ENCODE measurements around the gene SCAMP1.
"Not testable (repeated sequence)": the region's sequence is repeated elsewhere in the genome, so short reads cannot be mapped to it uniquely, and the experiment has no call there.

Gene SCAMP1

GRCh38 chr5:78362220-78362619, 1.8 kb downstream of the SCAMP1 start:
- DNase-seq, result no peak

- no peak for DNase-seq
Observed at GRCh38 chr5:78364005-78364404, 3.6 kb downstream of the SCAMP1 start.

DNA sequence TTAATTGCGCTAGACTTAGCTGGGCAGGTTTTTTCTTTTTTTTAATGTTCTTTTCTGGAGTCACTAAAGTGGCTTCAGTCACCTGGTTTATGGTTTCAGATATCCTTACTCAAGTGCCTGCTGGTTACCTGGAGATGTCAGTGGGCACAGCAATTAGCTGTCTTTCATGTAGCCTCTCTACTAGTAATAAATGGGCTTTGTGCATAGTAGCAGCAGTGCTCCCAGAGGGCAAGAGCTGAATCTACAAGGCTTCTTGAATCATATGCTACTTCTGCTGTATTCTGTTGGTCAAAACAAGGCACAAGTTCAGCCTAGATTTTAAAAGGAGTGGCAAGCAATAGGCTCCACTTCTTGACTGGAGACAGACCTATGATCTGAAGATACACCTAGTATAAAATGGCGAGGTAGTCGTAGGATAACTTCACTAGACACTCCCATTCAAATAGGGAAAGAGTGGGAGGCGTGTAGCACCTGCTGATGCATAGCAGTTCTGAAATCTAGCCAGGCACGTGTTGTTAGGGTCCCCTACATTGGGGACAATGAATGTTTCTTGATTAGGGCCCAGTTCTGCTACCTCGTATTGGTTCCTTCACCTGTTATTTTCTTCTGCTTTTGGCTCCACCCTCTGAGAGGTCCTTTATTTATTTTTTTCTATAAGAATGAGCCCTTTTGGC, 7.0 kb downstream of the SCAMP1 start:
- no peak for DNase-seq

GRCh38 chr5:78369680-78370079, 9.3 kb downstream of the SCAMP1 start:
- DNase-seq, result no peak

DNA sequence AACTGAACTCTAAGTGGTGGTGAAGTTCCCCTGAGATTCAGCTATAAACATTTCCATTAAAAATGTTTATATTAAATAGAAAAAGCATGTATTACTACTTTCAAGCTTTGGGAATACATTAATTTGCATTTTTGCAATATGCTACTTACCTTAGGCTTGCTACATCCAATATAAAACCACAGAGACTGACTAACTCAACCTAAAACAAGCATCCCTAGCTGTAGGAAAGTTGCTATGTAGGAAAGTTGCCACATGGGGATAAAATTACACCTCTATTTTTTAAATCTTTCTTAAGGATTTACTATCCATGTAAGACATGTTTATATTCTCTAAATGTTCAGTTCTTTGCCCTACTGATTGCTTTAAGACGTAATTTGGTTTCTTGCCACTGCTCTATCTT, 12.8 kb downstream of the SCAMP1 start:
- no peak for DNase-seq

DNA sequence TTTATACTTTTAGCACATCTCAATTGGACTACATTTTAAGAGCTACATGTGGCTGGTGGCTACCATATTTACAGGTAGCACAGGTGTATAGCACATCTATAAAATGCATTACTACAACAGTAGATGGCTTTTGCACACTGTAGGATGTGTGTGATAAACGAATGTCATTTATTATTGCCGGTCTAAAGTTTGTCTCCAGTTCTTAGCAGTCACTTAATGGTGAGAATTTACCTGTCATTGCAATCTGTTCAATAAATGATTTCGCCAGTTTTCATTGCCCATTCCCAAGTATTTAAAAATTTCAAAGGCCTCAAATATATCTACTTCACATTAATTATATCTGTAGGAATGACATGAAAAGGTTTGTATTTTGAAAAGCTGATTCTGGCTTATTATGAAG, 15.9 kb downstream of the SCAMP1 start:
- no peak for DNase-seq

DNA sequence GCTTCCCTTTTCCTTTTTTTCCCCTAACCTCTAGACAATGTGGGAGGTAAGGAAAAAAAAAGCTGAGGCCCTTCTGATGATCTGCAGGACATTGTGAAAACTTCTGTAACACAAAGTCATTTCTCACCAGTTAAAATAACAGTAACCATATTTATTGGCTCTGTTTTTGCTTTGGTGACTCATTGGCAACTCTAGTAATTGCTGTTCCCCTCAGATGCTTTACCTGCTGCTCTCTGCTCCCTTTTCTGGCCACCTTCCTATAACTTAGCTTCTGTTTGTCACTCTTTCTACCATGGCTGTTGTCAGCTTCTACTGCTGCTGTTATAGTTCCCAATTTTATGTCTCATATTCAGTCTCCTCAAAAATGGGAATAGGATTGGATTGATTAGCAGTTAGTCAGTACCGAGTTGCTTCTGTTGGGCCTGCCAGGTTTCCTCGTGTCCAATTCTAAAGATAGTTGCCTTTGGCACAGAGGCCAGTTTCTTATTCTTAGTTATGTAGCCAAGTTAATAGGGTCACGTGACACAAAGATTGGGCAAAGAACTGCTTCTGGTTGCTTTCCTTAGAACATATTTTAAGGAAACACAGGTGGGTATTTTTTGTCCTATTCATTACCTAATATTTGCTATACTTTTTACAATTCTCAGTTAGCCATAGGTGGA, 16.8 kb downstream of the SCAMP1 start:
- DNase-seq, result no peak

DNA sequence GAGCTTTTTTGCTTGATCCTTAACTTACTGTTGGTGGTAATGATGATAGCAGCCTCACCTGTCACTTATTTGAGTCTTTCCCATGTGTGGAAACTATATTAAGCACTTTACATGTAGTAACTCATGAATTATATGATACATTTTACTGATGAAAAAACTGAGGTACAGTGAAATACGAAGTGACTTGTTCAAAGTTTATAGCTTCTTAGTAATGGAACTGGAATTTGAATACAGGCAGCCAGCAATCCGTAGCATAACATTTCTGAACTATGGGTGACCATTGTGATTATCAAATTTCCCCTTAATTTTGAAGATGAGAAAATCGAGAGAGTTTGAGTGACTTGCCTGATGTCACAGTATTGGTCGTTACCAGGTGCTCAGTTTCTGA, 17.3 kb downstream of the SCAMP1 start:
- DNase-seq, result no peak

- DNase-seq, result no peak
Observed at GRCh38 chr5:78387468-78388153, 27.2 kb downstream of the SCAMP1 start.

- not testable (repeated sequence) for DNase-seq
Observed at GRCh38 chr5:78391357-78391756, 30.9 kb downstream of the SCAMP1 start.

DNA sequence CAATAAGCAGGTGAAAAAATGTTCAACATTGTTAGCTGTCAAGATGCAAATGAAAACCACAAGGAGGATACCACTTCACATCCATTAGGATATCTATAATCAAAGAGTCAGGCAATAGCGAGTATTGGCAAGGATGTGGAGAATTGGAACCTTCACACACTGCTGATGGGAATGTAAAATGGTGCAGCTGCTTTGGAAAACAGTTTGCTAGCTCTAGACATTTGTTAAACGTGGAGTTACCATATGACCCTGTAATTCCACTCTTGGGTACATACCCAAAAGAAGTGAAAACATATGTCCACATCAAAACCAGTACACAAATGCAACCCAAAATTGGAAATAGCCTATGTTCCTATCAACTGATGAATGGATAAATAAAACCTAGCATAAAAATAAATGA, 37.4 kb downstream of the SCAMP1 start:
- no peak for DNase-seq

DNA sequence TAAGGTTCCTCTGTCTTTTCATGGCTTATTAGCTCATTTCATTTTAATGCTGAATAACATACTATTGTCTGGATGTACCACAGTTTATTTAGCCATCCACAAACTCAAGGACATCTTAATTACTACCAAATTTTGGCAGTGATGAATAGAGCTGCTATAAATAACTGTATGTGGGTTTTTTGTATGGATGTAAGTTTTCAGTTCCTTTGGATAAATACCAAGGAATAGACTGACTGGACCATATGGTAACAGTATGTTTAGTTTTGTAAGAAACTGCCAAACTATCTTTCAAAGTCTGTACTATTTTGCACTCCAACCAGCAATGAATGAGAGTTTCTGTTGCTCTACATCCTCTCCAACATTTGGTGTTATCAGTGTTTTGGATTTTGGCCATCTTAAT, 38.7 kb downstream of the SCAMP1 start:
- no peak for DNase-seq

DNA sequence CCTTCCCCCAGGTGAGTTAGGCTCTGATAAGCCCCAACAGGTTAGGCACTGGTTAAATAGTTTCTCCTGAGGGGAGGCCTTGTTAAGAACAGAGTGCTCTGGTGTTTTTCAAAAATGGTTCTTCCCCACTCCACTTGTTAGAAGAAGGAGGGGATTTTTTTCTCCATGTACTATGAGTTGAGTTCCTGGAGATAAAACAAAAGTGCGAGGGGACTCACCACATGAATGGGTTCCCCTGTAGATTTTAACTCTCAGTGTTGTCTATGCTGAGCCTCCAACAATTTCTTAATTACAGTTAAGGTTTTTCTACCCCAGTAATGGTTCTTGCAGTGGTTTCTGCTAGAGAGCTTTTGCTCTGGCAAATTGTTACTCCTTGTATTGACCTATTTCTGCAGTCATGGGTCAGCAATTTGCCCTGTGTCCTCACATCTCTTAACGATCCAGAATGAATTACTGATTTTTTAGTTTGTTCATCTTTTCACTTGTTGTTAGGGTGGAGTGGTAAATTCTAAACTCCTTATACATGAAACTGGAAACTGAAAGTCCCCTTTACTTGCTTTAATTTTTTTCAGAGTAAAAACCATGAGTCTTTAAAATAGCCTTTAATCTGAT, 44.4 kb downstream of the SCAMP1 start:
- no peak for DNase-seq

DNA sequence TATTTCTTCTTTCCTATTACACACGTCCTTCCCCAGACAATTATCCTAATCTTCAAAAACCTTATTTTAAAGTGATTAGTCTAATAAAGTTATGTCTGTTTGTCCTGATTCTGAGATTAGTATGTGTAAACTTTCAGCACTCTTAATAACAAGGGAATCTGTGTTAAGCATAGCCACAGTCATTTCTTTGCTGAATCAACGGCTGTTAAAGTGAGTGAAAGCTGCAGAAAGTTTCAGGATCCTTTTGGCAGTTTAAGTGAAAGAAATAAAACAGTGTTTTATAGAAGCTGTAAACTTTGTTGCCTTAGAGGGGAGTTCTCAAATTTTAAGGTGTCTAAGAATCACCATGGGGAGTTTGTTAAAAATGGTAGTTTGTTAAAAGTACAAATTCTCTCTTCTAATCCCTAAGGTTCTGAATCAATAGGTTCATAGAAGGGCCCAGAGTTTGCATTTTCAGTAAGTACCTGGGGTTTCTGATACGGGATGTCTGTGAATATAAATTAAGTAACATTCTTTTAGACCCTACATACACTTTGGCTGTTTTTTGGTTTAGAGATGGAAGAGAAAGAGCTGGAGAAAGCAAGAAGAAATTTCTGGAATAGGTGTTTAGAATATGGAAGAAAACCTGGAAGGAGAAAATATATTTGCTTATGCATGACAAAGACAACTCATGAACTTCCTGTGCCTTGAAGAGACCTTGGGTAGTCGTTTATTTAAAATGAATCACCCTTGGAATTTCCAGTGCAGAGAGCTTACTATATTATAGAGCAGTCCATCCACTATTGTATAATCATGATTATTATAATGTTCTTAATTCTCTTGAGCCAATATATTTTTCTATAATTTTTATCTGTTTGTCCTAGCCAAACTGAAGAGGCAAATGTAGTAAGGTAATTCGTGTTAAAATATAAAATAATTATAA, 45.7 kb downstream of the SCAMP1 start:
- peak; percentile 2 for DNase-seq

DNA sequence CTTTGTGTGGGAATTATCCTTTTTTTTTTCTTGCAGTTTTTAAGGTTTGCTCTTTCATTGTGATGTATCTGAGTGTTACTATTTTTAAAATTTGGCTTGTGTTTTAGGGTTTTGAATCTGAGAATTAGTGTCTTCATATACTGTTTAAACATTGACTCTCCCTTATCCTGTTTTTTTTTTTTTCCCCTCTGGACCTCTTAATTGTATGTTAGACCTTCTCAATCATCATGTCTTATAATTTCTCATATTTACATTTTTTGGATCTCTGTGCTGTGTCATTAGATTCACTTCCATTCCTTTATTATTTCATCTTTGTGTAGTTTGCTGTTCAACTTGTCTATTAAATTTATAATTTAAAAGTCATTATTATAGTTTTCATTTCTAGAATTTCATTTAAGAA, 47.0 kb downstream of the SCAMP1 start:
- no peak for DNase-seq

GRCh38 chr5:78411586-78411985, 51.2 kb downstream of the SCAMP1 start:
- DNase-seq, result no peak

- DNase-seq, result no peak
Observed at GRCh38 chr5:78416677-78417425, 56.4 kb downstream of the SCAMP1 start.

- no peak for DNase-seq
Observed at GRCh38 chr5:78419396-78419795, 59.0 kb downstream of the SCAMP1 start.

GRCh38 chr5:78420548-78420947, 60.1 kb downstream of the SCAMP1 start:
- no peak for DNase-seq

- DNase-seq, result peak; percentile 25
Observed at GRCh38 chr5:78424665-78425064, 64.2 kb downstream of the SCAMP1 start.

DNA sequence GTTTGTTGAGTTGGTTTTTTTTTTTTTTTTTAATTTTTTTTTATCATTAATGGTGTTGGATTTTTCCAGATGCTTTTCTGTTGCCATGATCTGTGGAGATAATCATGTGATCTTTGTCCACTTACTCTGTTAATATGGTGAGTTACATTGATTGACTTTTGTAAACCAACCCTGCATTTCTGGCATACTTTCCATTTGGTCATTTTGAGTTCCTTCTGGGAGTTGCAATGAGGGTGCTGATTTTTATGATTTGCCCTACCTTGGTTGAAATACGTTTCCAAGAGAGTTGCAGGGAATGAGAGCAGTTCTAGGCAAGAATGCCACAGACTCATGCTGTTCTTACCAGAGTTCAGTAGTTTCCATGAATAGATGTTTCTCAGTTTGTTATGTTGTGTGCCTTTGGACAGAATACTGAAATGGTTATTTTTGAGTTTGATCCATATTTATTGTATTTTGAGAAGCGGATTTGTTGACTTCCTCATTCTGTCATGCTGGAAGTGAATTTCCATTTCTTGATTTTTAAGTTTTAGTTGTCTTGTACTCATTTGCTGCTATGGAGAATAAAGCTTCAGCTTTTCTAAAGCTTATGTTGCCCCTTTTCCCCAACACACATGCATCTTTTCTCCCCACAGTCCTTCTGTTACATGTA, 69.0 kb downstream of the SCAMP1 start:
- no peak for DNase-seq
